ENCODE results near the gene DEPDC4.
A peak's percentile ranks its signal among the peaks of the same experiment; 100 is the strongest.

The DEPDC4 gene

DNA sequence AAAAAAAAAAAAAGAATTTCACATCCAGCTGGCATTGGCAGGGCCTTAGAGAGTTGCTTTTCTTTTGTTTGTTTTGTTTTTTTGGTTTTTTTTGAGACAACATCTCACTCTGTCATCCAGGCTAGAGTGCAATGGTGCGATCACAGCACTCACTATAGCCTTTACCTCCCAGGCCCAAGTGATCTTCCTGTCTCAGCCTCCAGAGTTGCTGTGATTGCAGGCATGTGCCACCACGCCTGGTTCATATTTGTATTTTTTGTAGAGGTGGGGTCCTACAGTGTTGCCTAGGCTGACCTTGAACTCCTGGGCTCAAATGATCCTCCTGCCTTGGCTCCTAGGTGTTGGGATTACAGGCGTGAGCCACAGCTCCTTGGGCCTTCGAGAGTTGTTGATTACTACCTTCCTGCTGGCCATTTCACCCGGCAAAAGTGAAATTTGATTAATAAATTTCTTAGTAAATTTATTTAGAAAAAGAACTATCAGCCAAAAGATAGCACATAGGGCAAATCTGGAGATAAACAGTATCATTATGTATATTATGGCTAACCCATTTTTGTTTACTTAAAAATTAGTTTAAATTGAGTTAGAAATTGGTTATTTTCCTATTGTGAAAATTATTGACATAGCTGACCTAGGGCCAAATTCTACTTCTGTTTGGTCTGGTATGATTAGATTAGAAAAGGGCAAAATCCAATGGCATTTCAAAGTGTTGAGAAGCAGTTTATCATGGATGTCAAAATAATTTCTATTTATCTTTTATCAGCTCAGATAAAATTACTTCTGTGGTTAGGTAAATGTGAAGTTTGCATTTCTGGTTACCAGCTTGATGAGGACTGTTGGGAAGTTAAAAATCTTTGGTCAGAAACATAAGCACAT is 53.6 kb downstream of the DEPDC4 start:
- no peak overlapping the region for H3K4me3 Mint-ChIP-seq
- ATAC-seq (no peak), DNase-seq (no peak)
- no peaks in the 10 kb centered on the region for H3K4me1 Mint-ChIP-seq
- H3K36me3 Mint-ChIP-seq (ENCODE audit: low read depth): peaks cover 27% of the 10 kb centered on the region
- H3K27ac Mint-ChIP-seq: no peak overlapping the region
- H3K9me3 Mint-ChIP-seq: no peaks in the 10 kb centered on the region
- H3K27me3 Mint-ChIP-seq: no peaks in the 10 kb centered on the region

DNA sequence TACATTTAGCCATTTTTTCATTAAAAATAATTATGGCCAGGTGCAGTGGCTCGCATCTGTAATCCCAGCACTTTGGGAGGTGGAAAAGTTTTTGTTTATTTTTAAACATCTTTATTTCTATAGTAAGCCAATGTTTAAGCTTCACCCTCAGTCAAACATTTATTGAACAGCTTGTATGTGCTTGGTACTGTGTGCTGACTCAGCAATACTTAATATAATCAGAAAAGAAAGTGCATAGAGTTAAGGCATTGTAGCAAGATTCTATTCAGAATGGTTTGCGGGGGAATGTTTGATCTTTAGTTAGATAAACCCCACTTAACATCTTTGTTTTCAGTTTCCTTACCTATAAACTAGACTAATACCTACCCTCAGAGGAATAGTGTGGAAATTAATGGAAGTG is 55.2 kb downstream of the DEPDC4 start:
- Mint-ChIP-seq H3K36me3 (ENCODE audit: low read depth) (peaks cover 30% of the 10 kb centered on the region), H3K9me3 (no peaks in the 10 kb centered on the region), H3K4me3 (no peak overlapping the region)

DNA sequence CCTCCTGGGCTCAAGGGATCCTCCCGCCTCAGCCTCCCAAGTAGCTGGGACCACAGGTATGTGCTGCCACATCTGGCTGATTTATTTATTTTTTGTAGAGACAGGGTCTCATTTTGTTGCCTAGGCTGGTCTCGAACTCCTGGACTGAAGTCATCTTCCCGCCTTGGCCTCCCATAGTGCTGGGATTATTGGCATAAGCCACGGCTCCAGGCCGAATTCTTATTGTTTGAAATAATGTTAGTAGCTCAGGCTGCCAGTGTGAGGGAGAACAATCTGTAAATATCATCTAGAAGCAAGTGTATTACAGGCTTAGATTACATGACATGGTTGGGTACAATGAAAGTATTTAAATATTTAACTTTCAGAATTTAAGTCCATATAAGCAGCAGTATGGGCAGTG is 58.0 kb downstream of the DEPDC4 start:
- Mint-ChIP-seq H3K9me3 (no peaks in the 10 kb centered on the region), H3K4me1 (no peaks in the 10 kb centered on the region), H3K4me3 (no peak overlapping the region), H3K36me3 (ENCODE audit: low read depth) (peaks cover 25% of the 10 kb centered on the region), H3K27ac (no peak overlapping the region), H3K27me3 (no peaks in the 10 kb centered on the region)
- ATAC-seq (no peak), DNase-seq (no peak)

More for the DNA sequence above, 55.2 kb downstream of the DEPDC4 start:
- ATAC-seq (no peak), DNase-seq (no peak)
- Mint-ChIP-seq H3K27ac (no peak overlapping the region), H3K27me3 (no peaks in the 10 kb centered on the region), H3K4me1 (no peaks in the 10 kb centered on the region)

DNA sequence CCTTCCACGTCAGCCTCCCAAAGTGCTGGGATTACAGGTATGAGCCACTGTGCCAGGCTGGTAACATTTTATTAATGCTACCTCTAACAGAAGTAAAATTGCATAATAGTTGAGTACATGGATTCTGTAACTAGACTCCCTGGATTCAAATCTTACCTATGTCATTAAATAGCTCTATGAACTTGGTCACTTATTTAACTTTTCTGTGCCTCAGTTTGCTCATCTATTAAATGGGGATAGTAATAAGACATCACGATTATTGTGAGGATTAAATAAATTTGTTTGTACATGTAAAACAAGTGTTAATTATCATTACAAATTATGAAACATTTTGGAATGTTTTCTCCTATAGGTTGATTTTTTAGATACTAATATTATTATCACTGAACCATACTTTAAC is 59.6 kb downstream of the DEPDC4 start:
- H3K27me3 Mint-ChIP-seq: no peaks in the 10 kb centered on the region
- H3K4me3 Mint-ChIP-seq: no peak overlapping the region
- H3K9me3 Mint-ChIP-seq: no peaks in the 10 kb centered on the region
- peaks cover 7% of the 10 kb centered on the region for H3K4me1 Mint-ChIP-seq
- DNase-seq: no peak
- ATAC-seq: no peak
- no peak overlapping the region for H3K27ac Mint-ChIP-seq
- H3K36me3 Mint-ChIP-seq (ENCODE audit: low read depth): peaks cover 17% of the 10 kb centered on the region

DNA sequence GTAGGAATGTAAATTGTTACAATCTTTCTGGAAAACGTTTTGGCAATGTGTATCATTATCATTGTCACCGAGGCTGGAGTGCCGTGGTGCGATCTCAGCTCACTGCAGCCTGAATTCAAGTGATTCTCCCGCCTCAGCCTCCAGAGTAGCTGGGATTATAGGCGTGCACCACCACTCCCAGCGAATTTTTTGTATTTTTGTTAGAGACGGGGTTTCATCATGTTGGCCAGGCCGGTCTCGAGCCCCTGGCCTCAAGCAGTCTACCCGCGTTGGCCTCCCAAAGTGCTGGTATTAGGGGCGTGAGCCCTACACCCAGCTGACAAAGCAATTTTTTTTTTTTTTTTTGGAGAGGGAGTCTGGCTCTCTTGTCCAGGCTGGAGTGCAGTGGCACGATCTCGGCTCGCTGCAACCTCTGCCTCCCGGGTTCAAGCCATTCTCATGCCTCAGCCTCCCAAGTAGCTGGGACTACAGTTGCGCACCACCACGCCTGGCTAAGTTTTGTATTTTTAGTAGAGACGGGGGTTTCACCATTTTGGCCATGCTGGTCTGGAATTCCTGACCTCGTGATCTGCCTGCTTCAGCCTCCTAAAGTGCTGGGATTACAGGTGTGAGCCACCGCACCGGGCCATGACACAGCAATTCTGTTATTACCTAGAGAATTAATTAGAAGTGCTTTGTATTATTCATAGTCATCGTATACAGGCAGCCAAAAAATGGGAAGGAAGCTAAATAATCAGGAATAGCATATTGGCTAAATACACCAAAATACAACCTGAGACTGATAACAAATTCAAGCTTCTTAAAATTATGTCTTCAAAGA is 65.1 kb downstream of the DEPDC4 start:
- H3K27ac Mint-ChIP-seq: peak overlapping the region; percentile 99
- DNase-seq (no peak), ATAC-seq (no peak)
- H3K36me3 Mint-ChIP-seq (ENCODE audit: low read depth): peaks cover 2% of the 10 kb centered on the region
- H3K4me1 Mint-ChIP-seq: peaks cover 30% of the 10 kb centered on the region
- H3K4me3 Mint-ChIP-seq: peak overlapping the region; percentile 99
- no peaks in the 10 kb centered on the region for H3K27me3 Mint-ChIP-seq
- no peaks in the 10 kb centered on the region for H3K9me3 Mint-ChIP-seq

DNA sequence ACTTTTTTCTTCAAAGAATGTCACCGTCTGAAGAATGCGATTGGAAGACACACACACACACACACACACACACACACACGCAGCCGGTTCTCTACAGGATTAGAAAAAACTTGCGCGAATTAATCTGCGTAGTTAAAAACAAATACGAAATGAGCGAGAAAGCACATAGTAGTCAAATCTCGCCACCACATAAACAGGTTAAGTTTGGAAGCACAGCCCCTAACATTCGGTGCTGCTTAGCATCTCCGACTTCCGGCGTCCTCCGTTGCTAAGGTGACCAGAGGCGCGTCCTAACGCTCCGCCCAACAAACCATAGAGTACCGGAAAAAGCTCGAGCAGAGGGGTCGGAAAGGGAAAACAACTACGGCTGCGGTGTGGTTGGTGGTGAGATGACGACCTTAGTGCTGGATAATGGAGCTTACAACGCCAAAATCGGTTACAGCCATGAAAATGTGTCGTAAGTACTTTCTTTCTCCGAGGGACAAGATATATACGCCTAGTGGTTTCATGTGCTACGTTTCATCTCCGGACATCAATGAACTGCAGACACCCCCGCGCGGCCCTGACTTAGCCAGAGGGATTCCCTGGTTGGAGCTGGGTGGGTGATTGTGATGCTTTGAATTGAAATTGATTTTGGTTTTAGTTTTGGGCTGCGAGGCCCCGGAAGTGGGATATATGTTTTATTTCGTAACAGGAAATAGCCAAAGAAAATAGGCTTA is 66.3 kb downstream of the DEPDC4 start, which contains the start of gene ACTR6:
Gene ACTR6, plus strand, starts transcription at position 353 of the 719 bp plus-strand sequence. Its CDS starts 37 bp downstream, at position 390.
- DNase-seq (peak; percentile 96), ATAC-seq (peak; percentile 89)
- peaks cover 2% of the 10 kb centered on the region for H3K36me3 Mint-ChIP-seq (ENCODE audit: low read depth)
- H3K4me1 Mint-ChIP-seq: peaks cover 30% of the 10 kb centered on the region
- H3K4me3 Mint-ChIP-seq: peak within 1 kb of the TSS; percentile 99
- no peaks in the 10 kb centered on the region for H3K27me3 Mint-ChIP-seq
- no peaks in the 10 kb centered on the region for H3K9me3 Mint-ChIP-seq
- peak within 1 kb of the TSS; percentile 99 for H3K27ac Mint-ChIP-seq

DNA sequence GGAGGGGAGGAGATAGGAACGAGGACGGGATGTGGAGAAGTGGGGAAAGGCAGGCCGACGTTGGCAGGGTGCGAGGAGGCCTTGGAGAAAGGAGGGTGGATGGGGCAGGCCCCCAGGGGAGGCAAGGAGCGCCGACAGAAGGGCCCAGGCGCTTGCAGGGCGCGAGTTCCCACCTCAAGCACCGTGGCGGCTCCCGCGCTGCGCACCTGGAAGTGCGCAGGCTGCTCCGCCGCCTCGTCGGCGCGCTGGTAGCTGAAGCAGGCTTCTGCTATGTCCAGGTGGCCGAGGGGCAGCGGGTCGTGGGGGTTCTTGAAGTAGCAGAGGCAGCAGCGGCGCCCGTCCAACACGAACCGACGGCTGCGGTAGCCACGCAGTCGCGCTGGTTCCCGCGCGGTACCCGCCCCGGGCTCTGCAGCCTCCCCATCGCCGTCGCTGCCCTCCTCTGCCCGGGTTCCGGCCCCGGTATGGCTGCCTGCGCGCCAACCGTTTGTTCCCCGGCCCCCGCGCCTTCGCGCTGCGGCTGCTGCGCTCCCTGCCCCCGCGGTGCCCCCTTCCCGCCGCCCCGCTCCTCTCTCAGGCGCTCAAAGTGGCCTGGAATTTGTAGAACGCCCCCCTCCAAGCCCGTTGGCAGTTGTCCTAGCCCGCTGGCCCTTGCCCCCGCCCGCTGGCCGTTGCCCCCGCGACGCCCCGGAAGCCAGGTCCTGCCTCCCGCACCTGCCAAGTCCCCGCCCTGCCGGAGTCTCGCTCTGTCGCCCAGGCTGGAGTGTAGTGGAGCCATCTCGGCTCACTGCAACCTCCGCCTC is 67.3 kb downstream of the DEPDC4 start:
- peak; percentile 78 for DNase-seq
- Mint-ChIP-seq H3K4me3 (peak overlapping the region; percentile 99), H3K36me3 (ENCODE audit: low read depth) (peaks cover 2% of the 10 kb centered on the region), H3K4me1 (peaks cover 30% of the 10 kb centered on the region), H3K9me3 (no peaks in the 10 kb centered on the region), H3K27me3 (no peaks in the 10 kb centered on the region), H3K27ac (peak overlapping the region; percentile 99)
- peak; percentile 75 for ATAC-seq

DNA sequence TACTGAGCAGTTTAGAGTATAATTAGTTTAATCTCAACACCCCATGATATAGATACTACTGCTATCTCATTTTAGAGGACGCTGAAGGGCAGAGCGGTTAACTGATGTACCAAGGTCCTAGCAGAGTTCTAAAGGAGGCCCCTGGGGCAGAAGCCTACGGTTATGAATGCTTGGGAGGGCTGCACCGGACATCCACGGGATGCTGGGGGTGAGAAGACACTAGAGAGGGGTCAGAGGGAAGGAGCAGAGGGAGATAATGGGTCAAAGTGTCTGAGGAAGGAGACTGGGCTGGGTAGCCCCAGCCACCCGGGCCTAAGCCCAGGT is 67.9 kb downstream of the DEPDC4 start:
- H3K4me3 Mint-ChIP-seq: peak overlapping the region; percentile 99
- H3K4me1 Mint-ChIP-seq: peaks cover 30% of the 10 kb centered on the region
- H3K27me3 Mint-ChIP-seq: no peaks in the 10 kb centered on the region
- peak overlapping the region; percentile 81 for H3K27ac Mint-ChIP-seq
- DNase-seq (no peak), ATAC-seq (no peak)
- no peaks in the 10 kb centered on the region for H3K9me3 Mint-ChIP-seq
- H3K36me3 Mint-ChIP-seq (ENCODE audit: low read depth): peaks cover 2% of the 10 kb centered on the region

DNA sequence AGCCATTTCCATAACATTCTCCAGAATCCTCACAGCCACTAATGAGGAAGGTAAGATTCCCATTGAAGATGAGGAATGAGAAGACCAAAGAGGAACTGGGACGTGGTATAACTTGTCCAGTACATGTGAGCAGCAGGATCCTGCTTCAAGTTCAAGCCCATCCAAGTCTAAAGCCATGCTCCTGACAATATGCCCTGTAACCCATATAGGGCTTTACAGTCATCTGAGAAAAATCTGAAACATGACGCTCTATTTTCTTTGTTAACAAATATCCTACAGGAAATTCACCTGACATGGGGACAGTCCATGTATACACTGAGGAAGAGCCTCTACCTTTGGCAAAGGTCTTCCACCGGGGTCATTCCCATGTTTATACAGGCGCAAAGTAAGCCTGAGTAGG is 69.4 kb downstream of the DEPDC4 start:
- Mint-ChIP-seq H3K4me1 (peaks cover 24% of the 10 kb centered on the region), H3K4me3 (no peak overlapping the region), H3K27ac (no peak overlapping the region), H3K36me3 (ENCODE audit: low read depth) (peaks cover 2% of the 10 kb centered on the region), H3K9me3 (no peaks in the 10 kb centered on the region), H3K27me3 (no peaks in the 10 kb centered on the region)
- DNase-seq (no peak), ATAC-seq (no peak)

DNA sequence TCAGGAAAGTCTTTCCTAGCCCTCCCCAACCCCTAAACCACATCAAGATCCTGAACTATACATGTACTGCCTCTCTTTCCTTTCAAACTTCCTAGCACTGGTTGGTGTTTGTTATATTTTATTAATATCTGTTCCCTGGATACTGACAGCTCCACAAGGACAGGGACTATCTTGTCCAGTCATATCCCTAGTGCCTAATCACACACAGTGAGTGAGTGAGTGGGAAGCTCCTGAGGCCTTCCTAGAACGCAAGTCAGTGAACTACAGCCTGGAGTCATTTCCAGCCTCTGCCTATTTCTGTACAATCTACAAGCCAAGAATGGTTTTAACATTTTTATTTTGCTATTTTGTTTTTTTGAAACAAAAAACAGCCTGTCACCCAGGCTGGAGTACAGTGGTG is 73.8 kb downstream of the DEPDC4 start:
- no peaks in the 10 kb centered on the region for H3K9me3 Mint-ChIP-seq
- ATAC-seq (no peak), DNase-seq (no peak)
- H3K4me3 Mint-ChIP-seq: no peak overlapping the region
- H3K27ac Mint-ChIP-seq: no peak overlapping the region
- H3K4me1 Mint-ChIP-seq: no peaks in the 10 kb centered on the region
- no peaks in the 10 kb centered on the region for H3K27me3 Mint-ChIP-seq
- peaks cover 14% of the 10 kb centered on the region for H3K36me3 Mint-ChIP-seq (ENCODE audit: low read depth)

All from activated naive CD8-positive, alpha-beta T cell treated with anti-CD3 and anti-CD28 coated beads, Interleukin-2, amount 50 U/mL, for 24 hours (primary cell).